ENCODE results near the gene EHD4.

EHD4 gene

GRCh38 chr15:41994772-41995475 lies 22.6 kb upstream of the EHD4 start:
- no peak for DNase-seq (ENCODE audit: extremely low read depth, low read depth)
- no peak for TF ChIP-seq CTCF (IDR thresholded peaks at IDR 0.05; ENCODE audit: low read depth, low read length)

- DNase-seq (ENCODE audit: extremely low read depth, low read depth), result no peak
- TF ChIP-seq CTCF (IDR thresholded peaks at IDR 0.05; ENCODE audit: low read depth, low read length), result no peak
Observed at GRCh38 chr15:41994171-41994650, 21.9 kb upstream of the EHD4 start.

- no peak for DNase-seq (ENCODE audit: extremely low read depth, low read depth)
- TF ChIP-seq CTCF (IDR thresholded peaks at IDR 0.05; ENCODE audit: low read depth, low read length), result no peak
Observed at GRCh38 chr15:41993472-41994170, 21.3 kb upstream of the EHD4 start.

GRCh38 chr15:41992803-41993190 lies 20.4 kb upstream of the EHD4 start:
- no peak for TF ChIP-seq CTCF (IDR thresholded peaks at IDR 0.05; ENCODE audit: low read depth, low read length)
- DNase-seq (ENCODE audit: extremely low read depth, low read depth), result no peak

GRCh38 chr15:41992151-41992802 lies 19.9 kb upstream of the EHD4 start:
- no peak for TF ChIP-seq CTCF (IDR thresholded peaks at IDR 0.05; ENCODE audit: low read depth, low read length)
- DNase-seq (ENCODE audit: extremely low read depth, low read depth), result no peak

- TF ChIP-seq CTCF (IDR thresholded peaks at IDR 0.05; ENCODE audit: low read depth, low read length), result no peak
- no peak for DNase-seq (ENCODE audit: extremely low read depth, low read depth)
Observed at GRCh38 chr15:41990691-41991090, 18.3 kb upstream of the EHD4 start.

- TF ChIP-seq CTCF (IDR thresholded peaks at IDR 0.05; ENCODE audit: low read depth, low read length), result no peak
- DNase-seq (ENCODE audit: extremely low read depth, low read depth), result no peak
Observed at GRCh38 chr15:41990243-41990605, 17.9 kb upstream of the EHD4 start.

All from AG09319 (cell line).